ENCODE results near the gene ARID3B.
"Not testable (repeated sequence)": the region's sequence is repeated elsewhere in the genome, so short reads cannot be mapped to it uniquely, and the experiment has no call there.

- TF ChIP-seq, protein P1, sequence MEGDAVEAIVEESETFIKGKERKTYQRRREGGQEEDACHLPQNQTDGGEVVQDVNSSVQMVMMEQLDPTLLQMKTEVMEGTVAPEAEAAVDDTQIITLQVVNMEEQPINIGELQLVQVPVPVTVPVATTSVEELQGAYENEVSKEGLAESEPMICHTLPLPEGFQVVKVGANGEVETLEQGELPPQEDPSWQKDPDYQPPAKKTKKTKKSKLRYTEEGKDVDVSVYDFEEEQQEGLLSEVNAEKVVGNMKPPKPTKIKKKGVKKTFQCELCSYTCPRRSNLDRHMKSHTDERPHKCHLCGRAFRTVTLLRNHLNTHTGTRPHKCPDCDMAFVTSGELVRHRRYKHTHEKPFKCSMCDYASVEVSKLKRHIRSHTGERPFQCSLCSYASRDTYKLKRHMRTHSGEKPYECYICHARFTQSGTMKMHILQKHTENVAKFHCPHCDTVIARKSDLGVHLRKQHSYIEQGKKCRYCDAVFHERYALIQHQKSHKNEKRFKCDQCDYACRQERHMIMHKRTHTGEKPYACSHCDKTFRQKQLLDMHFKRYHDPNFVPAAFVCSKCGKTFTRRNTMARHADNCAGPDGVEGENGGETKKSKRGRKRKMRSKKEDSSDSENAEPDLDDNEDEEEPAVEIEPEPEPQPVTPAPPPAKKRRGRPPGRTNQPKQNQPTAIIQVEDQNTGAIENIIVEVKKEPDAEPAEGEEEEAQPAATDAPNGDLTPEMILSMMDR (IDR thresholded peaks at IDR 0.05; ENCODE audit: poor library complexity): not testable (repeated sequence)
- not testable (repeated sequence) for TF ChIP-seq EZH2 (IDR thresholded peaks at IDR 0.05; ENCODE audit: borderline replicate concordance)
Observed at GRCh38 chr15:74597146-74597705, 56.2 kb downstream of the ARID3B start.
